Ovary (tissue), 9 donors: ENCODE measurements around the gene KRAS. TPM values are rescaled to one million over a fixed set of nuclear protein-coding genes. Genes with fewer than 3 reads are reported as not detected.

ENCODE experiments used
- DNase-seq, 5 donors: peaks; one replicate each; pipeline ENCODE4 v3.0.0-alpha.2; 2019 to 2020
- H3K27ac ChIP-seq, 2 donors: fragments of 200-600 bp; one replicate each; pipeline versions ENCODE4 v1.5.1 to v1.8.0; 2019 to 2022
- H3K27me3 ChIP-seq: fragments of 200-600 bp; one replicate; pipeline ENCODE4 v1.8.0; 2022
- H3K36me3 ChIP-seq: fragments of 200-600 bp; sonication (generic); one replicate; pipeline ENCODE4 v1.5.1; 2019
- H3K4me1 ChIP-seq: one replicate; pipeline ENCODE4 v1.8.1; 2013; ENCODE audit warnings: mild to moderate bottlenecking, moderate library complexity; ENCODE audit not compliant: insufficient read depth
- H3K4me3 ChIP-seq: fragments of 200-600 bp; sonication (generic); one replicate; pipeline ENCODE4 v1.5.1; 2017
- H3K9me3 ChIP-seq, 2 donors: fragments of 200-600 bp in 1 of 2; sonication (generic) in 1 of 2; one replicate each; pipeline versions ENCODE4 v1.5.1 to v1.8.1; 2013 to 2019; ENCODE audit warnings: mild to moderate bottlenecking in 1 of 2, moderate library complexity in 1 of 2
- EP300 ChIP-seq: sonication (generic); formaldehyde crosslinking; IDR thresholded peaks from one replicate; pipeline ENCODE4 v1.6.1; 2017; ENCODE audit warnings: antibody characterized with exemption
- POLR2A ChIP-seq: fragments of 450-650 bp; IDR thresholded peaks from one replicate; pipeline ENCODE4 v1.6.1; 2017; ENCODE audit warnings: antibody characterized with exemption, mild to moderate bottlenecking, moderate library complexity
- WGBS, 3 donors: extraction: QIAGEN DNeasy Blood & Tissue Kit in 1 of 3; methylation state at CpG; one replicate each; pipeline versions ENCODE4 v1.1.5 to v1.1.7; 2013 to 2017; 5-methylcytosine and 5-hydroxymethylcytosine counted together
- intact Hi-C, 4 donors: fragments of 100-400 bp; cut with DNase I; formaldehyde crosslinking; loops; one replicate each; pipeline versions ENCODE4 v1.11.0 to v1.15.1; 2022 to 2023
- polyA plus RNA-seq, 2 donors: library from polyadenylated mRNA; stranded (reverse); fragments of 200-250 nt in 1 of 2; fragments of 350-450 nt in 1 of 2; fragmentation: Illumina TruSeq in 1 of 2; extraction: RNeasy Lipid Tissue Mini Kit (QIAGEN cat#74804) in 1 of 2; gene quantifications; one replicate each; pipeline ENCODE4 v1.2.3, GENCODE V29; 2013 to 2014
- total RNA-seq, 7 donors: library from RNA; depleted of rRNA in 2 of 7; stranded (reverse); fragments of >200 nt in 2 of 7; fragmentation: NEBNext Ultra II Directional in 3 of 7; extraction: Animal tissue kit (Norgen Biotek cat#: 25700) in 3 of 7; gene quantifications; one replicate each; pipeline versions ENCODE4 v1.1.0 to v1.2.4, GENCODE V29; 2016 to 2023
- TF ChIP-seq, protein P1 (sequence below), 3 donors: fragments of 450-650 bp in 2 of 3; fragments of 200-600 bp in 1 of 3; IDR thresholded peaks; one replicate each; pipeline versions ENCODE4 v1.5.1 to v1.8.0; 2016 to 2022; ENCODE audit warnings: antibody characterized with exemption in 3 of 3, mild to moderate bottlenecking in 1 of 3
- donor health status: DM: no; HTN: no; CAD: no; lungs with moderate emphysema.
- donor health status: DM: no; HTN: no; CAD: no.
- donor health status: Bipolar disorder and iron deficiency.
- donor health status: DM: yes; HTN: yes; CAD: no.
- donor health status: DM: no; HTN: no; CAD: no.
- donor health status: DM: yes; HTN: yes; CAD: no.

KRAS gene
- total and polyA plus RNA-seq, 9 donors, result 5.6 to 28.2 (median 15.4) TPM

DNA sequence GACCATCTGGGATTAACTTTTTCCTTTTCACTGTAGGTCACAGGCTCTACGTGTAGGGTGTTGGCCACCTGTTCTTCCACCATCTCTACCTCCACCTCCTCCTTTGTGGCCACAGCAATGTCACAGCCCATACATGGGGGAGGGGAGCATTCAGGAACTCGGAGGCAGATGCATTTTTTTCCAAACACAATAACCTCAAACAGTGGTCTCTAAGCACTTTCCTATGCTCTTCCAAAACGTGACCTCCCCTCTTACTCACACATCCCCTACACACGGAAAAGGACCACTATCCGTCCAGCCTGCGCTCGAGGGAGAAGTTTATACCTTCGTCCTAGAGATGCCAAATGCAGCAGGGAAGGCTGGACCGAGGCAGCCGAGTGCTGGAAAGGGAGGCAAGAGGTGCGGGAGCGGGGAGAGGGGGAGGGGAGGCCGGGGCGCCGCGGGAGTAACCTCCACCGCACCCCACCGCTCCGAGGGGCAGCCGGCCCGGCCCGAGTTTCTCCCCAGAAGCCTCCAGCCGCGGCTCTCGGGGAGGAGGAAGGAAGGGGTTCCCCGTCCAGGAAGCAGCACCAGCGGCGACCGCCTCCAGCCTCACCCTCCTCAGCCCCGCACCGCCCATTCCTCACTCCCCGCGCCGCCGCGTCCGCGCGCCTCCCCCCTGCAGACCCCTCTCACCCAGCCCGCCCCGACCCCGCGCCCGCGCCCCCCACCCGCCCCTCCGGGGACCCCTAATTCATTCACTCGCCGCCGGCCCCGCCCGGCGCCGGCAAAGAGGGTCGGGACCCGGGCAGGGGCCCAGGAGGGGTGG is 594 bp downstream of the KRAS start:
- Histone ChIP-seq H3K27ac (peak overlapping the region; percentile 84), H3K36me3 (no peaks in the 10 kb centered on the region), H3K4me3 (peak overlapping the region; percentile 99), H3K27me3 (no peaks in the 10 kb centered on the region), H3K9me3 (no peaks in the 10 kb centered on the region), H3K4me1 (peaks cover 2% of the 10 kb centered on the region)
- intact Hi-C loops, result loop anchor here in 1 of 4 donors (5.0 kb wide), 1 partner anchor 48 kb away; no protein-coding TSS in a partner anchor
- TF ChIP-seq, protein P1, sequence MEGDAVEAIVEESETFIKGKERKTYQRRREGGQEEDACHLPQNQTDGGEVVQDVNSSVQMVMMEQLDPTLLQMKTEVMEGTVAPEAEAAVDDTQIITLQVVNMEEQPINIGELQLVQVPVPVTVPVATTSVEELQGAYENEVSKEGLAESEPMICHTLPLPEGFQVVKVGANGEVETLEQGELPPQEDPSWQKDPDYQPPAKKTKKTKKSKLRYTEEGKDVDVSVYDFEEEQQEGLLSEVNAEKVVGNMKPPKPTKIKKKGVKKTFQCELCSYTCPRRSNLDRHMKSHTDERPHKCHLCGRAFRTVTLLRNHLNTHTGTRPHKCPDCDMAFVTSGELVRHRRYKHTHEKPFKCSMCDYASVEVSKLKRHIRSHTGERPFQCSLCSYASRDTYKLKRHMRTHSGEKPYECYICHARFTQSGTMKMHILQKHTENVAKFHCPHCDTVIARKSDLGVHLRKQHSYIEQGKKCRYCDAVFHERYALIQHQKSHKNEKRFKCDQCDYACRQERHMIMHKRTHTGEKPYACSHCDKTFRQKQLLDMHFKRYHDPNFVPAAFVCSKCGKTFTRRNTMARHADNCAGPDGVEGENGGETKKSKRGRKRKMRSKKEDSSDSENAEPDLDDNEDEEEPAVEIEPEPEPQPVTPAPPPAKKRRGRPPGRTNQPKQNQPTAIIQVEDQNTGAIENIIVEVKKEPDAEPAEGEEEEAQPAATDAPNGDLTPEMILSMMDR (IDR thresholded peaks at IDR 0.05), result no peak
- no peak for TF ChIP-seq POLR2A
- no peak for TF ChIP-seq EP300
- WGBS, 3 donors, result 1% methylated on average over 47 to 56 of the region's 56 CpGs
- DNase-seq, result peak; percentile 40 to 76 (median 68)

DNA sequence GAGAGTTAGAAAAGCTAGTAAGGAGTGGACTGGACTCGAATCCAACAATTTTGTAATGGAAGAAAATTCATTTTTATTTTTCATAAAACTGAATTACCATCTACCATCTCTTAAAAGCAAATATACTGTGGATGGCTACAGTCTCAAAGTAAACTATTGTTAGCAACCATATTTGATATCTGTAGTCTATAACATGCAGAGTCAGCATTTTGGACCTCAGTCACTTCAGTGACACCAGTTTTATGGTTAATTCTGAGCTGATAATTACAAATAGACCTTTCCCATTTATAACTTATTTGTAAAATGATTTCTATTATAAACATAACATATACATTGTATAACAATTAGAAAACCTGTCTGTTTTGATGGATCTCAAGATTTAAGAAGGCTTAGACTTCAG is 2.0 kb downstream of the KRAS start:
- intact Hi-C loops, result no loop called here
- no peak overlapping the region for H3K4me3 ChIP-seq
- peaks cover 2% of the 10 kb centered on the region for H3K4me1 ChIP-seq
- WGBS, 3 donors, result 96 to 100% (median 99%) methylated on average over 1 of the region's 1 CpG
- H3K27ac ChIP-seq, result no peak overlapping the region
- H3K9me3 ChIP-seq, result no peaks in the 10 kb centered on the region
- H3K36me3 ChIP-seq, result no peaks in the 10 kb centered on the region
- DNase-seq, result no peak
- TF ChIP-seq, protein P1 (IDR thresholded peaks at IDR 0.05), result no peak
- TF ChIP-seq EP300 (no peak), POLR2A (no peak)
- no peaks in the 10 kb centered on the region for H3K27me3 ChIP-seq

DNA sequence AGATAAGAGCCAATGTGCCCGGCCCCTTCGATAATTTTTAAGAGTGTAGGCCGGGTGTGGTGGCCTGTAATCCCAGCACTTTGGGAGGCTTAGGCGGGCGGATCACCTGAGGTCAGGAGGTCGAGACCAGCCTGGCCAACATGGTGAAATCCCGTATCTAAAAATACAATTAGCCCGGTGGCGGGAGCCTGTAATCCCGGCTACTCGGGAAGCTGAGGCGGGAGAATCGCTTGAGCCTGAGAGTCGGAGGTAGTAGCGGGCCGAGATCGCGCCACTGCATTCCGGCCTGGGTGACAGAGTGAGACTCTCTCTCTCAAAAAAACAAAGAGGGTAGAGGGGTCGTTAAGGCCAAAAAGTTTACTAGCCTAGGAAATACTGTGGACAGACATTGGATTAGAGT is 2.6 kb downstream of the KRAS start:
- 95 to 96% (median 96%) methylated on average over 20 of the region's 20 CpGs for WGBS, 3 donors
- TF ChIP-seq POLR2A (no peak), EP300 (no peak)
- TF ChIP-seq, protein P1 (IDR thresholded peaks at IDR 0.05), result no peak

DNA sequence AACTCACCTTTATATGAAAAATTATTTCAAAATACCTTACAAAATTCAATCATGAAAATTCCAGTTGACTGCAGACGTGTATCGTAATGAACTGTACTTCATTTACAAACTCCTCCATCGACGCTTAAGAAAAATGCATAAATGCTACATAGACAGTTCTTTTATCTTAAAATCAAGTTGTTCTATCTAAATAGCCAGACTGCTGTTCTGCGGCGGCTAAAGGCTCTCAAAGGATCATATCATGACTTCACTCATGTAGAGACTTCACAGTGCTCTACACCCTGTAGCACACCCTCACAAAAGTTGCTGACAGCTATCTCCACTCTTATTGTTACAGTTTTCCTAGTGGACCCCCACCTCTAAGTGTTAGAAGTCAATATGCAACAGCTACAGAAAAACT is 5.2 kb downstream of the KRAS start:
- Histone ChIP-seq H3K4me3 (no peak overlapping the region), H3K27ac (no peak overlapping the region), H3K27me3 (no peaks in the 10 kb centered on the region), H3K36me3 (no peaks in the 10 kb centered on the region), H3K9me3 (no peaks in the 10 kb centered on the region), H3K4me1 (peaks cover 2% of the 10 kb centered on the region)
- intact Hi-C loops, result no loop called here
- DNase-seq, result no peak
- WGBS, 3 donors, result 96 to 99% (median 98%) methylated on average over 6 of the region's 6 CpGs
- TF ChIP-seq EP300 (no peak), POLR2A (no peak)
- TF ChIP-seq, protein P1 (IDR thresholded peaks at IDR 0.05), result no peak

More for the DNA sequence above, 2.6 kb downstream of the KRAS start:
- H3K4me1 ChIP-seq, result peaks cover 2% of the 10 kb centered on the region
- H3K27me3 ChIP-seq, result no peaks in the 10 kb centered on the region
- DNase-seq, result no peak
- intact Hi-C loops, result no loop called here
- H3K36me3 ChIP-seq, result no peaks in the 10 kb centered on the region
- H3K27ac ChIP-seq, result no peak overlapping the region
- no peaks in the 10 kb centered on the region for H3K9me3 ChIP-seq
- H3K4me3 ChIP-seq, result no peak overlapping the region
